ENCODE data around the gene RNF133.
"Not testable (repeated sequence)": the region's sequence is repeated elsewhere in the genome, so short reads cannot be mapped to it uniquely, and the experiment has no call there.

The RNF133 gene

GRCh38 chr7:122691569-122692235, 7.2 kb downstream of the RNF133 start:
- H3K4me3 ChIP-seq (ENCODE audit: low read length) = no peak overlapping the region
- TF ChIP-seq CTCF (conservative IDR thresholded peaks at IDR 0.05; ENCODE audit: low read depth, low read length) = no peak
- DNase-seq (ENCODE audit: low read depth) = no peak

GRCh38 chr7:122689346-122690109, 9.4 kb downstream of the RNF133 start:
- no peak overlapping the region for H3K4me3 ChIP-seq (ENCODE audit: low read length)
- DNase-seq (ENCODE audit: low read depth) = no peak
- no peak for TF ChIP-seq CTCF (conservative IDR thresholded peaks at IDR 0.05; ENCODE audit: low read depth, low read length)

GRCh38 chr7:122688400-122688998, 10.4 kb downstream of the RNF133 start:
- no peak overlapping the region for H3K4me3 ChIP-seq (ENCODE audit: low read length)
- no peak for TF ChIP-seq CTCF (conservative IDR thresholded peaks at IDR 0.05; ENCODE audit: low read depth, low read length)
- DNase-seq (ENCODE audit: low read depth) = no peak

- TF ChIP-seq CTCF (conservative IDR thresholded peaks at IDR 0.05; ENCODE audit: low read depth, low read length) = no peak
- no peak overlapping the region for H3K4me3 ChIP-seq (ENCODE audit: low read length)
- DNase-seq (ENCODE audit: low read depth) = no peak
Measured at GRCh38 chr7:122686360-122686878, 12.5 kb downstream of the RNF133 start.

- no peak overlapping the region for H3K4me3 ChIP-seq (ENCODE audit: low read length)
- no peak for TF ChIP-seq CTCF (conservative IDR thresholded peaks at IDR 0.05; ENCODE audit: low read depth, low read length)
- DNase-seq (ENCODE audit: low read depth) = no peak
Measured at GRCh38 chr7:122684504-122684903, 14.4 kb downstream of the RNF133 start.

GRCh38 chr7:122682815-122683550, 15.9 kb downstream of the RNF133 start:
- H3K4me3 ChIP-seq (ENCODE audit: low read length) = no peak overlapping the region
- DNase-seq (ENCODE audit: low read depth) = no peak
- TF ChIP-seq CTCF (conservative IDR thresholded peaks at IDR 0.05; ENCODE audit: low read depth, low read length) = no peak

GRCh38 chr7:122681186-122681585, 17.7 kb downstream of the RNF133 start:
- DNase-seq (ENCODE audit: low read depth); H3K4me3 ChIP-seq (ENCODE audit: low read length): not testable (repeated sequence)

Data from retinal pigment epithelial cell (primary cell).